Measurements from ENCODE around the gene GMPPA. TPM values are rescaled to one million over a fixed set of nuclear protein-coding genes. Genes with fewer than 3 reads are reported as not detected.

The GMPPA gene
- total RNA-seq, 1 donor from 2014 or later = 42.5 TPM

GRCh38 chr2:219472629-219473187, 26.0 kb upstream of the GMPPA start:
- Mint-ChIP-seq H3K27me3 (ENCODE audit: unreplicated experiment) (no peaks in the 10 kb centered on the region), H3K4me3 (ENCODE audit: unreplicated experiment) (no peak overlapping the region), H3K4me1 (ENCODE audit: unreplicated experiment) (peaks cover 16% of the 10 kb centered on the region), H3K36me3 (ENCODE audit: unreplicated experiment) (no peaks in the 10 kb centered on the region), H3K27ac (ENCODE audit: unreplicated experiment) (no peak overlapping the region), H3K9me3 (ENCODE audit: unreplicated experiment) (no peaks in the 10 kb centered on the region)
- no peak for DNase-seq (ENCODE audit: extremely low spot score, unreplicated experiment)
- TF ChIP-seq, protein P1, sequence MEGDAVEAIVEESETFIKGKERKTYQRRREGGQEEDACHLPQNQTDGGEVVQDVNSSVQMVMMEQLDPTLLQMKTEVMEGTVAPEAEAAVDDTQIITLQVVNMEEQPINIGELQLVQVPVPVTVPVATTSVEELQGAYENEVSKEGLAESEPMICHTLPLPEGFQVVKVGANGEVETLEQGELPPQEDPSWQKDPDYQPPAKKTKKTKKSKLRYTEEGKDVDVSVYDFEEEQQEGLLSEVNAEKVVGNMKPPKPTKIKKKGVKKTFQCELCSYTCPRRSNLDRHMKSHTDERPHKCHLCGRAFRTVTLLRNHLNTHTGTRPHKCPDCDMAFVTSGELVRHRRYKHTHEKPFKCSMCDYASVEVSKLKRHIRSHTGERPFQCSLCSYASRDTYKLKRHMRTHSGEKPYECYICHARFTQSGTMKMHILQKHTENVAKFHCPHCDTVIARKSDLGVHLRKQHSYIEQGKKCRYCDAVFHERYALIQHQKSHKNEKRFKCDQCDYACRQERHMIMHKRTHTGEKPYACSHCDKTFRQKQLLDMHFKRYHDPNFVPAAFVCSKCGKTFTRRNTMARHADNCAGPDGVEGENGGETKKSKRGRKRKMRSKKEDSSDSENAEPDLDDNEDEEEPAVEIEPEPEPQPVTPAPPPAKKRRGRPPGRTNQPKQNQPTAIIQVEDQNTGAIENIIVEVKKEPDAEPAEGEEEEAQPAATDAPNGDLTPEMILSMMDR (IDR thresholded peaks at IDR 0.05) = no peak

- Mint-ChIP-seq H3K9me3 (ENCODE audit: unreplicated experiment) (no peaks in the 10 kb centered on the region), H3K27me3 (ENCODE audit: unreplicated experiment) (no peaks in the 10 kb centered on the region), H3K27ac (ENCODE audit: unreplicated experiment) (no peak overlapping the region), H3K36me3 (ENCODE audit: unreplicated experiment) (no peaks in the 10 kb centered on the region), H3K4me1 (ENCODE audit: unreplicated experiment) (peaks cover 16% of the 10 kb centered on the region), H3K4me3 (ENCODE audit: unreplicated experiment) (no peak overlapping the region)
- TF ChIP-seq, protein P1 (IDR thresholded peaks at IDR 0.05) = no peak
- DNase-seq (ENCODE audit: extremely low spot score, unreplicated experiment) = no peak
Observed at GRCh38 chr2:219473511-219473910, 25.2 kb upstream of the GMPPA start.

DNA sequence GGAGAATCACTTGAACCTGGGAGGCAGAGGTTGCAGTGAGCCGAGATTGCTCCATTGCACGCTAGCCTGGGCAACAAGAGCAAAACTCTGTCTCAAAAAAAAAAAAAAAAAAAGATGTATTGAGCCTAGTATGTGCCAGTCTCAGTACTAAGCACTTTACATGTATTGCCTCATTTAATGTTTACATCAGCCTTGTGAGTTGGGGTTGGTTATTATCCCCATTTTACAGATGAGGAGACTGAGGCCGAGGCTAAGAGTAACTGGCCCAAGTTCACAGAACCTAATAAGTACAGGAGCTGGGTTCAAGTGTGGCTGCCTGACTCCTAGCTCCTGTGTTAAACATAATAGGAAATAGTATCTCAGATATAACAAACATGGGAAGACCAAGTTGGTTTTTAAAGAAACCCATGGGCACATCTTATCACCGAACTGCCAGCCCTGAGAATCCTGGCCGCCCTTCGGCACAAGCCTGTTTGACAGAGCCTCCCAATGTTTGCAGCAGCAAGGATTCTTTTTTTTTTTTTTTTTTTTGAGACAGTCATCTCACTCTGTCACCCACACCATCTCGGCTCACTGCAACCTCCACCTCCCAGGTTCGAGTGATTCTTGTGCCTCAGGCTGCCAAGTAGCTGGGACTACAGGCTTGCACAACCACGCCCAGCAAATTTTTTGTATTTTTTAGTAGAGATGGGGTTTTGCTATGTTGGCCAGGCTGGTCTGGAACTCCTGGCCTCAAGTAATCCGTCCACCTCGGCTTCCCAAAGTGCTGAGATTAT, 24.2 kb upstream of the GMPPA start:
- no peak overlapping the region for H3K27ac Mint-ChIP-seq (ENCODE audit: unreplicated experiment)
- no peak for DNase-seq (ENCODE audit: extremely low spot score, unreplicated experiment)
- H3K4me3 Mint-ChIP-seq (ENCODE audit: unreplicated experiment) = no peak overlapping the region
- H3K27me3 Mint-ChIP-seq (ENCODE audit: unreplicated experiment) = no peaks in the 10 kb centered on the region
- TF ChIP-seq, protein P1 (IDR thresholded peaks at IDR 0.05) = no peak
- H3K4me1 Mint-ChIP-seq (ENCODE audit: unreplicated experiment) = peaks cover 12% of the 10 kb centered on the region
- no peaks in the 10 kb centered on the region for H3K36me3 Mint-ChIP-seq (ENCODE audit: unreplicated experiment)
- H3K9me3 Mint-ChIP-seq (ENCODE audit: unreplicated experiment) = no peaks in the 10 kb centered on the region

- H3K27me3 Mint-ChIP-seq (ENCODE audit: unreplicated experiment) = no peaks in the 10 kb centered on the region
- H3K27ac Mint-ChIP-seq (ENCODE audit: unreplicated experiment) = no peak overlapping the region
- TF ChIP-seq, protein P1 (IDR thresholded peaks at IDR 0.05) = no peak
- H3K4me3 Mint-ChIP-seq (ENCODE audit: unreplicated experiment) = no peak overlapping the region
- no peak for DNase-seq (ENCODE audit: extremely low spot score, unreplicated experiment)
- H3K9me3 Mint-ChIP-seq (ENCODE audit: unreplicated experiment) = no peaks in the 10 kb centered on the region
- no peaks in the 10 kb centered on the region for H3K36me3 Mint-ChIP-seq (ENCODE audit: unreplicated experiment)
- peaks cover 9% of the 10 kb centered on the region for H3K4me1 Mint-ChIP-seq (ENCODE audit: unreplicated experiment)
Observed at GRCh38 chr2:219475278-219475677, 23.4 kb upstream of the GMPPA start.

All from osteocyte (in vitro differentiated cells).